Natural killer cell treated with Interleukin-12 subunit alpha and Interleukin-12 subunit beta and Interleukin-15 and Interleukin-18, amount 100 ng/mL, for 72 hours (primary cell): ENCODE results near the gene TRABD2B. TPM values are rescaled to one million over a fixed set of nuclear protein-coding genes. Genes with fewer than 3 reads are reported as not detected.

ENCODE experiments used
- ATAC-seq, 2 donors: fragments of 150-1000 bp; cut with Tn5 transposase in 1 of 2; sonication (Bioruptor Pico), chemical (Tn5 transposase) in 1 of 2; 2 replicates each; pipeline ENCODE4 v1.10.0; 2021
- DNase-seq: peaks from one replicate; pipeline ENCODE4 v3.0.0; 2022; ENCODE audit warnings: low spot score
- H3K27ac Mint-ChIP-seq, 2 donors: 1 replicate in 1 of 2; 2 replicates in 1 of 2; pipeline ENCODE4 v1.8.0; 2022; ENCODE audit warnings: mixed read lengths in 2 of 2, mild to moderate bottlenecking in 1 of 2, moderate library complexity in 1 of 2
- H3K27me3 Mint-ChIP-seq, 2 donors: 1 replicate in 1 of 2; 2 replicates in 1 of 2; pipeline ENCODE4 v1.8.0; 2022; ENCODE audit warnings: mixed read lengths in 2 of 2
- H3K36me3 Mint-ChIP-seq: one replicate; pipeline ENCODE4 v1.8.0; 2022; ENCODE audit warnings: mixed read lengths
- H3K4me1 Mint-ChIP-seq, 2 donors: 1 replicate in 1 of 2; 2 replicates in 1 of 2; pipeline ENCODE4 v1.8.0; 2022; ENCODE audit warnings: low read depth in 2 of 2, mixed read lengths in 2 of 2, mild to moderate bottlenecking in 1 of 2
- H3K4me3 Mint-ChIP-seq: one replicate; pipeline ENCODE4 v1.8.0; 2022; ENCODE audit warnings: mixed read lengths
- H3K9me3 Mint-ChIP-seq: 2 replicates; pipeline ENCODE4 v1.8.0; 2022; ENCODE audit warnings: mixed read lengths
- total RNA-seq, 2 donors: library from RNA; stranded (reverse); gene quantifications; one replicate each; pipeline ENCODE4 v1.2.3, GENCODE V29; 2022

The TRABD2B gene
- total RNA-seq, 2 donors from 2014 or later: not detected

DNA sequence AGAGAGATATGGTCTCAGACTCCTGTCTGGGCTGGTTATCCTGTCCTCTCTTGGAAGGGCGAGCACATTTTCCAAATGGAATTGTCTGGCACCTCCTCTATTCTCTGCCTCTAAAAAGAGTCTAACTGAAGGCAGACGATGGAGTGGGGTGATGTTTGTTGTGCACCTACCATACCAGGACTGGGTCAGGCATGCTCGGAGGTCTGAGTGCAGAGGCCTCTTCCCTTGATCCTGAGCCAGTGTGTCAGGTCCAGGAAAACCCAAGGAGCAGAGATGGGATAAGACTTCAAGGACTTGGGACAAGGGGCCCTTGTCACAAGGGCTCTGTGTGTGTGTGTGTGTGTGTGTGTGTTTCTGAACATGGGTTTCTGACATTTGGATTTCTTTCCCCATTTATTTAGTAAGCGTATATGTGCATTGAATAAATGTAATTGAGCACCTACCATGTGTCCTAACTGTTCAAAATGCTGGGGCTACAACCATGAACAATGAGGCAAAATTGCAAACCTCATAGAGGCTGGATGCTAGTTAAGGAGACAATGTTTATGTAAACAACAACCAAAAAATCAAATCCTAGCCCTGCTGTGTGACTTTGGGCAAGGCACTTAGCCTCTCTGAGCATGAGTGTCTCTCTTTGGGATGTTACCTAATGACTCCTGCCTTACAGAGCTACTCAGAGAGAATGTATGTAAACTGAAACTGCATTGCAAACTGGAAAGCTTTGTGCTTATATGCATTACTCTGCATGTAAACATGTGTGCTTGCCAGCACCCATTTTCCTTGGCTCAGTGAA, 283.0 kb downstream of the TRABD2B start:
- Mint-ChIP-seq H3K27ac (no peak overlapping the region), H3K9me3 (no peaks in the 10 kb centered on the region), H3K4me3 (no peak overlapping the region), H3K36me3 (no peaks in the 10 kb centered on the region), H3K4me1 (no peaks in the 10 kb centered on the region), H3K27me3 (peaks cover 44 to 58% of the 10 kb centered on the region in 2 donors)
- ATAC-seq (no peak), DNase-seq (no peak)

DNA sequence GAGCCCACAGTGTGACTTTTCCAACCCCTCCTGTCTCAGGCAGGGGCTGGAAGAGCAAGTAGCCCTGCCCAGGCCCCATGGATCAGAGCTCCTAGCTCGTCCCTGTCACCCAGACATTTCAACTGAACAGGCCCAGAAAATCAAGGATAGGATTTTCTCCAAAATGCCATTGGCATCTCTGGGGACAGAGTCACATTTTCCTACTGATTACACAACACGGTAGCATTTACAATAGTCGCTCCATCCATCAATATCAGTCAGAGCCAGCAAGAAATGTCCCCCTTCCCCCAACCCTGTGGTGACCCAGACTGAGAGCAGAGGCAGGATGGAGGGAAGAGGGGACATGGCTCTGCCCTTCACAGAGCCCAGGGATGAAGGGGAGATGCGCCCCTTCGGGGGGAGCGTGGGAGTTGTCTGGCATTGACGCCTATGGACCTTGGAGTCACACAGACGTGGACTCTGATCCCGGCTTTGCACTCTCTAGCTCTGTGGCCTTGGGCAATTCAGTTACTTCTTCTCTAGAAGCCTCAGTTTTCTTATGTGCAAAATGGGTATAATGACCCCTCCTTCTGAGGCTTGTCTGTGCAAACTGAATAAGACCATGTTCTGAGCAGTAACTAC, 283.7 kb downstream of the TRABD2B start:
- H3K4me3 Mint-ChIP-seq: no peak overlapping the region
- no peak overlapping the region for H3K27ac Mint-ChIP-seq
- H3K27me3 Mint-ChIP-seq: peaks cover 45 to 59% of the 10 kb centered on the region in 2 donors
- no peak for DNase-seq
- no peaks in the 10 kb centered on the region for H3K9me3 Mint-ChIP-seq
- ATAC-seq: no peak
- no peaks in the 10 kb centered on the region for H3K4me1 Mint-ChIP-seq
- no peaks in the 10 kb centered on the region for H3K36me3 Mint-ChIP-seq

DNA sequence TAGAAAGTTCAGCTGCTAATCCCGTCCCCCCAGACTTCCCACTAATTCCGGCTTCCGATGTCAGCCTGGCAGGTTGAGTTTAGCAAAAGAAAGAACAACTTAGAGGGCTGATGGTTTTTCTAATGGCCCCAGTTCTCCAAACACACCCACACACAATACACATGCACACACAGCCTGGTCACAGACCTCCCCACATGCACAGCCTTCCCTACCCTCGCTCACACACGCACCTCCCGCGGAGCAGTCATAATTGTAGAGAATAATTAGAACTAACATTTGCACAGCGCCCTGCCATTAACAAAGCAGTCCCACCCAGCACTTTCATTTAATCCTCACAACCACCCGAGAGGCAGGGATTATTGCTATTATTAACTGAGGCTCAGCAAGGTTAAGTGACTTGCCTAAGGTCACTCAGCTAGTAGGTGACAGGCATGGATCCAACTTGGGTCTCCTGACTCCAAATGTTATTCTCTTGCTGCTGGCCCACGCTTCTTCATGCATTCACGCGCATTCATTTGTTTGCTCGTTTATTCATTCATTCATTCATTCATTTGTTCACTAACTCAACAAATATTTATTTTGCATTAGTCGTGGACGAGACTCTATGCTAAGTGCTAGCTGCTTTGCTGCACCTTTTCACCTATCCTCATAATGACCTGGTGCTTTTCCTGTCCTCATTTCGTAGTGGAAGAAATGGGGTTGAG, 284.4 kb downstream of the TRABD2B start:
- Mint-ChIP-seq H3K27ac (no peak overlapping the region), H3K4me3 (no peak overlapping the region), H3K27me3 (peaks cover 50 to 63% of the 10 kb centered on the region in 2 donors), H3K9me3 (no peaks in the 10 kb centered on the region), H3K36me3 (no peaks in the 10 kb centered on the region), H3K4me1 (peaks cover 0 to 3% of the 10 kb centered on the region in 2 donors)
- ATAC-seq (no peak), DNase-seq (no peak)

DNA sequence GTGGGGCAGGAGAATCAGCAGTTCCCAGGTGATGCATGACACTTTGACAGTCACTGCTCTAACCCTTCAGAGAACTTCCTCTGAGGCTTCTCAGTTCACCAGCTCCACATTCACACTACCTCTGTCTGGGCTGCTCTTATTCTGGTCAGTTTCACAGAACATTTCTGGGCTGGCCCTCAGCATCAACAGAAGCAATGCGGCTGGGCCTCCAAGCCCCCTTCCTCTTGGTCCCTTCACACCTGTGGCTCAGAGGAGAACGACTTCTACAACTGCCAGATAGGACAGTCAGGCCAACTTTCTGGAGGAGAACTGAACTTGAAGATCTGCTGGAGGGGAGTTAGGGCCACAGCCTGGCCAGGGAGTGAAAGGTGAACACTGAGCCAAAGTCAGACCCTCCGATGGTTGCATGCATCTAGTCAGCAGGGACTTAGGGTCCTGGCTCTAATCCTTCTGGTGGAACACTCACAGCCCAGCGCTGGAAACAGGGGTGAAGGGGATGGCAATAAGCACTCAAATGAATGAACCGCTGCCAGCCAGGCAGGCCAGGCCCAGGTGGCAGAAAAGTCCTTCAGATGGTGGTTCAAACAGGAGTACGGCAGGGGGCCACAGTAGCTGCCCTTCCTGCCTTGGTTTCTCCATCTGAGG, 285.2 kb downstream of the TRABD2B start:
- Mint-ChIP-seq H3K27me3 (peaks cover 50 to 55% of the 10 kb centered on the region in 2 donors), H3K4me1 (peaks cover 0 to 3% of the 10 kb centered on the region in 2 donors), H3K27ac (no peak overlapping the region), H3K4me3 (no peak overlapping the region), H3K9me3 (no peaks in the 10 kb centered on the region), H3K36me3 (no peaks in the 10 kb centered on the region)
- ATAC-seq: no peak
- no peak for DNase-seq

DNA sequence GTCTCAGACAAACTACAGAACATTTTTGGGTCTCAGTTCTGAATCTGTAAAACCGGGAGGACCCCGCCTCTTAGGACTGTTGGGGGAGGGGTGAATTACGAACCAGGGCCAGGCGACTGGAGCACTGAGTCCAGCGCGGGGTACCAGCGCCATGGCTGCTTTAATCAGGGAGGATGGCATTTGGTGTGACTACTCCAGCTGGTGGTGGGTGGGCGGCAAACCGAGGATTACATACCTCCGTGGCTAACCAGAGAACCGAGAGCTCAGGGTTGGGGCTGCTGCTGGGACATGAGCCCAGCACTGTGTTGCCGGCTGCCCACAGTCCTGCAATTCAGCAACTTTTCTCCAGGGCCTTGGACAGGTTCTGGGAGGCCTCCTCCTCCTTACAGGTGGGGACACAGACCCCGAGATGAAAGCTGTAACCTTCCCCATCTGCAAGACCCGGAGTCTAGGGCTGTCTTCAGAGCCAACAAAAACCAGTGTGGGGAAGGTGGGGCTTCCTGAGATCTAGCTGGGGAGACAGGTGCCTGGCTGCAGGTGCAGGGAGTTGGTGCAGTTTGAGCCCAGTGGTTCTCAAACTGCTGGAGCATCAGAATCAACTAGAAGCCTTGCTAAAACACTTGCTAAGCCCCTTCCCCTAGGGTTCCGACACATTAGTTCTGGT, 285.9 kb downstream of the TRABD2B start:
- DNase-seq (no peak), ATAC-seq (no peak)
- peaks cover 0 to 3% of the 10 kb centered on the region in 2 donors for H3K4me1 Mint-ChIP-seq
- no peak overlapping the region for H3K4me3 Mint-ChIP-seq
- no peak overlapping the region for H3K27ac Mint-ChIP-seq
- no peaks in the 10 kb centered on the region for H3K9me3 Mint-ChIP-seq
- H3K27me3 Mint-ChIP-seq: peaks cover 45 to 49% of the 10 kb centered on the region in 2 donors
- no peaks in the 10 kb centered on the region for H3K36me3 Mint-ChIP-seq

Other genes starting within 250 kb of the TRABD2B start
- gene SLC5A9, start 225.3 kb upstream of the TRABD2B start, total RNA-seq: not detected